ENCODE data around the gene TOP2A. TPM values are rescaled to one million over a fixed set of nuclear protein-coding genes. Genes with fewer than 3 reads are reported as not detected.

TOP2A gene
- total and polyA plus RNA-seq, 9 of the 15 experiments (the other 6 are each of a cell fraction or from before 2014, with no cell fraction given): 133 to 347 (median 259) TPM

GRCh38 chr17:40402668-40403067 is 15.0 kb downstream of the TOP2A start:
- BruUV-seq (replicated peaks): no TSS peak
- Histone ChIP-seq H3K4me2 (ENCODE audit: insufficient read depth, low read length) (no peak overlapping the region), H3K36me3 (ENCODE audit: control insufficient read depth, insufficient read depth, low read length) (peaks cover 97% of the 10 kb centered on the region), H3K27me3 (ENCODE audit: control insufficient read depth in 2 of 2, insufficient read depth in 2 of 2, low read length in 2 of 2) (no peaks in the 10 kb centered on the region), H3K79me2 (ENCODE audit: control insufficient read depth, insufficient read depth, low read length) (no peaks in the 10 kb centered on the region), H3K9me3 (replicated peaks; ENCODE audit: control insufficient read depth, insufficient read depth, low read depth, low read length) (no peaks in the 10 kb centered on the region), H4K20me1 (replicated peaks; ENCODE audit: control insufficient read depth, insufficient read depth, low read length) (no peaks in the 10 kb centered on the region), H3K9ac (ENCODE audit: insufficient read depth in 1 of 2, low read depth in 2 of 2, low read length in 2 of 2) (no peak overlapping the region), H3K27ac (ENCODE audit: extremely low read depth, low read depth, low read length) (no peak overlapping the region), H3K4me1 (replicated peaks in 1 of 2; ENCODE audit: control insufficient read depth in 2 of 2, insufficient read depth in 2 of 2, low read length in 2 of 2) (no peaks in the 10 kb centered on the region), H3K4me3 (no peak overlapping the region), H3K9me1 (ENCODE audit: control insufficient read depth, insufficient read depth, low read length) (no peaks in the 10 kb centered on the region), H2AFZ (ENCODE audit: low read depth, low read length) (no peak overlapping the region)
- ATAC-seq (no peak), FAIRE-seq (no peak), DNase-seq (ENCODE audit: extremely low read depth in 1 of 4, low spot score in 3 of 4) (no peak)
- POLR2A ChIA-PET: interaction anchor here (0.6 to 3.9 kb wide), 5 partner anchors 9 to 157 kb away, joined by 3 to 14 read pairs (median 4); partner anchors contain the start of gene TOP2A
- WGBS (ENCODE audit: insufficient coverage, low coverage, missing lambda C conversion rate): 100% methylated on average over 1 of the region's 1 CpG
- intact Hi-C loops (cut with micrococcal nuclease): no loop called here
- in situ Hi-C loops (cut with MboI): no loop called here
- CTCF ChIA-PET (ENCODE audit: low intra/inter-chr PET ratio): no interaction called here
- TF ChIP-seq NFATC3 (IDR thresholded peaks at IDR 0.05): no peak
- TF ChIP-seq ZNF124 (CRISPR knock-in tag; IDR thresholded peaks at IDR 0.05): no peak
- TF ChIP-seq ZNF140 (CRISPR knock-in tag; IDR thresholded peaks at IDR 0.05): no peak
- no peak for TF ChIP-seq FOXP1 (CRISPR knock-in tag; IDR thresholded peaks at IDR 0.05)
- no peak for TF ChIP-seq AFF4 (CRISPR knock-in tag; IDR thresholded peaks at IDR 0.05)
- TF ChIP-seq CEBPG (CRISPR knock-in tag; IDR thresholded peaks at IDR 0.05): no peak
- no peak for TF ChIP-seq CEBPG (tag; conservative IDR thresholded peaks at IDR 0.05 in 1 of 2, IDR thresholded peaks at IDR 0.05 in 1 of 2)
- no peak for TF ChIP-seq CUX1 (CRISPR knock-in tag; IDR thresholded peaks at IDR 0.05)
- no peak for TF ChIP-seq KDM2B (CRISPR knock-in tag; IDR thresholded peaks at IDR 0.05)
- no peak for TF ChIP-seq MYBL2 (IDR thresholded peaks at IDR 0.05; ENCODE audit: low read depth)
- TF ChIP-seq MYBL2 (CRISPR knock-in tag; IDR thresholded peaks at IDR 0.05; ENCODE audit: borderline replicate concordance): no peak
- TF ChIP-seq SUPT5H (IDR thresholded peaks at IDR 0.05): no peak
- TF ChIP-seq KDM4B (IDR thresholded peaks at IDR 0.05; ENCODE audit: borderline replicate concordance in 2 of 2, low read depth in 1 of 2): no peak
- TF ChIP-seq USF1 (CRISPR knock-in tag; IDR thresholded peaks at IDR 0.05): no peak
